Mesendoderm (in vitro differentiated cells): Measurements from ENCODE around the gene HOXB13. TPM values are rescaled to one million over a fixed set of nuclear protein-coding genes. Genes with fewer than 3 reads are reported as not detected.

Source experiments
- DNase-seq: peaks from one replicate; pipeline ENCODE4 v3.0.0; 2013
- H2AK5ac ChIP-seq: 2 replicates; pipeline ENCODE4 v1.6.1; 2013; ENCODE audit warnings: low read length, inconsistent platforms
- H2BK120ac ChIP-seq: 2 replicates; pipeline ENCODE4 v1.6.1; 2013; ENCODE audit warnings: low read depth, mild to moderate bottlenecking, low read length, moderate library complexity, mixed read lengths
- H2BK15ac ChIP-seq: replicated peaks from 2 replicates; pipeline ENCODE4 v1.6.1; 2013; ENCODE audit warnings: low read depth, mild to moderate bottlenecking, moderate library complexity
- H2BK5ac ChIP-seq: 2 replicates; pipeline ENCODE4 v1.6.1; 2013; ENCODE audit warnings: low read length, inconsistent platforms
- H3K18ac ChIP-seq: 2 replicates; pipeline ENCODE4 v1.6.1; 2013; ENCODE audit warnings: mild to moderate bottlenecking, low read length, mixed read lengths
- H3K23ac ChIP-seq: one replicate; pipeline ENCODE4 v1.6.1; 2013; ENCODE audit warnings: low read length
- H3K27ac ChIP-seq: 2 replicates; pipeline ENCODE4 v1.5.1; 2013; ENCODE audit warnings: low read depth, mild to moderate bottlenecking, inconsistent platforms, low read length, moderate library complexity
- H3K27me3 ChIP-seq: 2 replicates; pipeline ENCODE4 v1.6.1; 2013; ENCODE audit warnings: low read length, control low read depth, mild to moderate bottlenecking, inconsistent platforms; ENCODE audit not compliant: insufficient read depth, poor library complexity
- H3K36me3 ChIP-seq: 2 replicates; pipeline ENCODE4 v1.6.1; 2013; ENCODE audit warnings: low read length, inconsistent platforms; ENCODE audit not compliant: control insufficient read depth, insufficient read depth
- H3K4ac ChIP-seq: one replicate; pipeline ENCODE4 v1.6.1; 2013; ENCODE audit warnings: low read depth, mild to moderate bottlenecking, low read length, moderate library complexity
- H3K4me1 ChIP-seq: 2 replicates; pipeline ENCODE4 v1.6.1; 2013; ENCODE audit warnings: low read depth, low read length, inconsistent platforms; ENCODE audit not compliant: control insufficient read depth
- H3K4me2 ChIP-seq: 2 replicates; pipeline ENCODE4 v1.6.1; 2013; ENCODE audit warnings: low read length
- H3K4me3 ChIP-seq: 2 replicates; pipeline ENCODE4 v1.5.1; 2013; ENCODE audit warnings: mild to moderate bottlenecking, low read length
- H3K56ac ChIP-seq: one replicate; pipeline ENCODE4 v1.6.1; 2013; ENCODE audit warnings: low read length
- H3K79me1 ChIP-seq: 2 replicates; pipeline ENCODE4 v1.6.1; 2013; ENCODE audit warnings: low read length, inconsistent platforms
- H3K79me2 ChIP-seq: 2 replicates; pipeline ENCODE4 v1.6.1; 2013; ENCODE audit warnings: mild to moderate bottlenecking, low read length; ENCODE audit not compliant: control insufficient read depth, insufficient read depth
- H3K9ac ChIP-seq: 2 replicates; pipeline ENCODE4 v1.6.1; 2013; ENCODE audit warnings: low read length, inconsistent platforms
- H4K5ac ChIP-seq: one replicate; pipeline ENCODE4 v1.6.1; 2013; ENCODE audit warnings: low read length
- H4K8ac ChIP-seq: one replicate; pipeline ENCODE4 v1.6.1; 2013; ENCODE audit warnings: low read depth, mild to moderate bottlenecking, control low read depth, low read length, moderate library complexity
- WGBS: extraction: QIAGEN DNeasy Blood & Tissue Kit; methylation state at CpG from one replicate; pipeline ENCODE4 v1.1.7; 2013; ENCODE audit warnings: low lambda C conversion rate, missing lambda C conversion rate; ENCODE audit not compliant: insufficient coverage; ENCODE audit errors: extremely low coverage; 5-methylcytosine and 5-hydroxymethylcytosine counted together
- small RNA-seq: library from polyadenylated mRNA; stranded (forward); fragments of <200 nt; extraction: miRNeasy Mini kit (QIAGEN cat#:217004); gene quantifications from one replicate; pipeline ENCODE3, GENCODE V24; 2013; ENCODE audit not compliant: insufficient read depth

Gene HOXB13

DNA sequence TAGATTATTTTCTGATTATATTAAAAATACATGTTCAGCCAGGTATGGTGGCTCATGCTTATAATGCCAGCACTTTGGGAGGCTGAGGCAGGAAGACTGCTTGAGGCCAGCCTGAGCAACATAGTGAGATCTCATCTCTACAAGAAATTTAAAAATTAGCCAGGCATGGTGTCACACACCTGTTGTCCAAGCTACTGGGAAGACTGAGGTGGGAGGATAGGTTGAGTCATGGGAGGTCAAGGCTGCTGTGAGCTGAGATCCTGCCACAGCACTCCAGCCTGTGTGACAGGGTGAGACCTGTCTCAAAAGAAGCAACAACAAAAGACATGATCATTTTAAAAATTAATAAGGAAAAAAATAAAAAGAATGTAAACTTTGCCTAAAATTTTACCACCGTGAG lies 46.9 kb downstream of the HOXB13 start:
- H3K4ac ChIP-seq: no peak overlapping the region
- no peak overlapping the region for H2BK5ac ChIP-seq
- no peak overlapping the region for H3K9ac ChIP-seq
- H2AK5ac ChIP-seq: no peak overlapping the region
- no peak overlapping the region for H3K4me2 ChIP-seq
- H3K4me1 ChIP-seq: no peaks in the 10 kb centered on the region
- no peak for DNase-seq
- H3K79me1 ChIP-seq: no peaks in the 10 kb centered on the region
- no peak overlapping the region for H3K23ac ChIP-seq
- H4K5ac ChIP-seq: no peak overlapping the region
- H3K4me3 ChIP-seq: no peak overlapping the region
- H3K56ac ChIP-seq: no peak overlapping the region
- H3K36me3 ChIP-seq: no peaks in the 10 kb centered on the region
- H2BK120ac ChIP-seq: no peak overlapping the region
- no peaks in the 10 kb centered on the region for H3K27me3 ChIP-seq
- H3K27ac ChIP-seq: no peak overlapping the region
- H2BK15ac ChIP-seq: no peak overlapping the region
- H4K8ac ChIP-seq: no peak overlapping the region
- no peak overlapping the region for H3K18ac ChIP-seq
- no CpG with 5 or more reads among the region's 1 CpG for WGBS
- no peaks in the 10 kb centered on the region for H3K79me2 ChIP-seq

- Histone ChIP-seq H3K27me3 (no peaks in the 10 kb centered on the region), H3K79me1 (no peaks in the 10 kb centered on the region), H3K36me3 (no peaks in the 10 kb centered on the region), H2BK5ac (no peak overlapping the region), H3K4ac (no peak overlapping the region), H3K4me3 (no peak overlapping the region), H3K27ac (no peak overlapping the region), H2BK15ac (no peak overlapping the region), H3K18ac (no peak overlapping the region), H4K5ac (no peak overlapping the region), H2BK120ac (no peak overlapping the region), H3K4me1 (no peaks in the 10 kb centered on the region), H3K9ac (no peak overlapping the region), H3K56ac (no peak overlapping the region), H3K4me2 (no peak overlapping the region), H3K79me2 (no peaks in the 10 kb centered on the region), H3K23ac (no peak overlapping the region), H4K8ac (no peak overlapping the region), H2AK5ac (no peak overlapping the region)
- no peak for DNase-seq
- no CpG with 5 or more reads among the region's 5 CpGs for WGBS
Observed at GRCh38 chr17:48679385-48680096, 49.0 kb downstream of the HOXB13 start.

GRCh38 chr17:48678141-48678971 lies 50.2 kb downstream of the HOXB13 start:
- Histone ChIP-seq H3K4me3 (no peak overlapping the region), H2BK5ac (no peak overlapping the region), H4K8ac (no peak overlapping the region), H2BK120ac (no peak overlapping the region), H3K18ac (no peak overlapping the region), H3K56ac (peak overlapping the region; percentile 67), H3K9ac (peak overlapping the region; percentile 56), H3K27ac (no peak overlapping the region), H2AK5ac (no peak overlapping the region), H3K4me1 (no peaks in the 10 kb centered on the region), H3K4me2 (peak overlapping the region; percentile 84), H3K79me2 (no peaks in the 10 kb centered on the region), H3K36me3 (no peaks in the 10 kb centered on the region), H3K27me3 (no peaks in the 10 kb centered on the region), H3K23ac (peak overlapping the region; percentile 94), H3K4ac (no peak overlapping the region), H4K5ac (no peak overlapping the region), H3K79me1 (no peaks in the 10 kb centered on the region), H2BK15ac (no peak overlapping the region)
- DNase-seq: peak; percentile 81
- WGBS: no CpG with 5 or more reads among the region's 41 CpGs

DNA sequence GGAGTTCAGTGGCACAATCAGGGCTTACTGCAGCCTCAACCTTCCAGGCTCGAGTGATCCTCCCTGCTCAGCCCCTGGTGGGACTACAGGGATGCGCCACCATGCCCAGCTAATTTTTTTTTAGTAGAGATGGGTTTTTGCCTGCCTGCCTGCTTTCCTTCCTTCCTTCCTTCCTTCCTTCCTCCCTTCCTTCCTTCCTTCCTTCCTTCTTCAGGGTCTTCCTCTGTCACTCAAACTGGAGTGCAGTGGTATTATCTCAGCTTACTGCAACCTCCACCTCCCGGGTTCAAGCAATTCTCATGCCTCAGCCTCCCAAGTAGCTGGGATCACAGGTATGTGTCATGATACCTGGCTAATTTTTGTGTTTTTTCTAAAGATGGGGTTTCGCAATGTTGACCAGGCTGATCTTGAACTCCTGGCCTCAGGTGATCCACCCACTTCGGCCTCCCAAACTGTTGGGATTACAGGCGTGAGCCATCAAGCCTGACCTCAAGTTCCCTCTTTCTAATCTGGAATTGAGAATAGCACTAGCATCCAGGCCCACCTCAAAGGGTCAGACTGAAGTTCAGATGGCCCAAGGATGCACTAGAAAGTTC lies 51.5 kb downstream of the HOXB13 start:
- H3K4me2 ChIP-seq: no peak overlapping the region
- no peak overlapping the region for H2AK5ac ChIP-seq
- no peak overlapping the region for H3K56ac ChIP-seq
- H3K4ac ChIP-seq: no peak overlapping the region
- H4K8ac ChIP-seq: no peak overlapping the region
- no peak overlapping the region for H2BK5ac ChIP-seq
- no peak overlapping the region for H2BK120ac ChIP-seq
- H3K79me2 ChIP-seq: no peaks in the 10 kb centered on the region
- H3K36me3 ChIP-seq: no peaks in the 10 kb centered on the region
- no peak overlapping the region for H3K18ac ChIP-seq
- no CpG with 5 or more reads among the region's 6 CpGs for WGBS
- no peak for DNase-seq
- no peak overlapping the region for H3K9ac ChIP-seq
- H3K27me3 ChIP-seq: no peaks in the 10 kb centered on the region
- no peak overlapping the region for H3K27ac ChIP-seq
- no peak overlapping the region for H4K5ac ChIP-seq
- no peaks in the 10 kb centered on the region for H3K79me1 ChIP-seq
- H3K4me1 ChIP-seq: no peaks in the 10 kb centered on the region
- H3K23ac ChIP-seq: no peak overlapping the region
- no peak overlapping the region for H3K4me3 ChIP-seq
- H2BK15ac ChIP-seq: no peak overlapping the region

Small RNAs within 50 kb of the gene (small RNA-seq; reads per million reads assigned to genes)
- gene AC091179.2 (not detected), gene COX6B1P2 (not detected), gene MIR3185 (not detected), gene RF02132 (not detected), gene RF02133 (not detected), gene RN7SL125P (not detected)
